Nephron (organoid): ENCODE measurements around the gene JPT1.
A peak's percentile ranks its signal among the peaks of the same experiment; 100 is the strongest.

ENCODE experiments used
- H3K27ac Mint-ChIP-seq, 3 experiments: 2 replicates each; pipeline ENCODE4 v1.8.0; 2020; ENCODE audit warnings: mixed read lengths in 3 of 3, mild to moderate bottlenecking in 2 of 3, moderate library complexity in 1 of 3
- H3K27me3 Mint-ChIP-seq: 2 replicates; pipeline ENCODE4 v1.8.0; 2021; ENCODE audit warnings: low read depth, mild to moderate bottlenecking, moderate library complexity, mixed read lengths
- H3K36me3 Mint-ChIP-seq: 2 replicates; pipeline ENCODE4 v1.8.0; 2020; ENCODE audit warnings: low read depth, mixed read lengths
- H3K4me1 Mint-ChIP-seq: 2 replicates; pipeline ENCODE4 v1.8.0; 2020; ENCODE audit warnings: mixed read lengths
- H3K4me3 Mint-ChIP-seq, 3 experiments: 2 replicates each; pipeline ENCODE4 v1.8.0; 2020; ENCODE audit warnings: mild to moderate bottlenecking in 3 of 3, mixed read lengths in 3 of 3, moderate library complexity in 2 of 3
- H3K9me3 Mint-ChIP-seq: 2 replicates; pipeline ENCODE4 v1.8.0; 2020; ENCODE audit warnings: mixed read lengths
- CTCF ChIP-seq, 3 experiments: fragments of 200-600 bp; sonication (generic); IDR thresholded peaks; one replicate each; pipeline ENCODE4 v1.5.0; 2021; ENCODE audit warnings: antibody characterized with exemption in 3 of 3; ENCODE audit not compliant: unreplicated experiment in 3 of 3

The JPT1 gene

GRCh38 chr17:75152922-75153779, 1.2 kb downstream of the JPT1 start:
- Mint-ChIP-seq H3K27me3 (peaks cover 3% of the 10 kb centered on the region), H3K9me3 (no peaks in the 10 kb centered on the region)

GRCh38 chr17:75152523-75152921, 1.8 kb downstream of the JPT1 start:
- Mint-ChIP-seq H3K9me3 (no peaks in the 10 kb centered on the region), H3K4me3 (peak overlapping the region; percentile 94 to 98 (median 97)), H3K27ac (peak overlapping the region; percentile 44 to 94 (median 87)), H3K36me3 (peaks cover 24% of the 10 kb centered on the region), H3K4me1 (peaks cover 32% of the 10 kb centered on the region), H3K27me3 (no peaks in the 10 kb centered on the region)
- TF ChIP-seq CTCF (IDR thresholded peaks at IDR 0.05; ENCODE audit: unreplicated experiment in 3 of 3), result no peak

More at GRCh38 chr17:75152922-75153779, 1.2 kb downstream of the JPT1 start:
- TF ChIP-seq CTCF (IDR thresholded peaks at IDR 0.05; ENCODE audit: unreplicated experiment in 3 of 3), result no peak
- Mint-ChIP-seq H3K27ac (peak overlapping the region; percentile 44 to 94 (median 87)), H3K36me3 (peaks cover 20% of the 10 kb centered on the region), H3K4me3 (peak overlapping the region; percentile 94 to 98 (median 97)), H3K4me1 (peaks cover 32% of the 10 kb centered on the region)

- no peaks in the 10 kb centered on the region for H3K27me3 Mint-ChIP-seq
- peak overlapping the region; percentile 94 to 98 (median 97) for H3K4me3 Mint-ChIP-seq
- peaks cover 32% of the 10 kb centered on the region for H3K4me1 Mint-ChIP-seq
- H3K9me3 Mint-ChIP-seq, result no peaks in the 10 kb centered on the region
- no peak for TF ChIP-seq CTCF (IDR thresholded peaks at IDR 0.05; ENCODE audit: unreplicated experiment in 3 of 3)
- peaks cover 26% of the 10 kb centered on the region for H3K36me3 Mint-ChIP-seq
- peak overlapping the region; percentile 44 to 94 (median 87) for H3K27ac Mint-ChIP-seq
Observed at GRCh38 chr17:75151930-75152329, 2.4 kb downstream of the JPT1 start.

- Mint-ChIP-seq H3K27ac (peak overlapping the region in 2 of 3 experiments; percentile 18 to 38), H3K4me3 (no peak overlapping the region), H3K9me3 (no peaks in the 10 kb centered on the region), H3K4me1 (peaks cover 19% of the 10 kb centered on the region), H3K36me3 (peaks cover 56% of the 10 kb centered on the region), H3K27me3 (no peaks in the 10 kb centered on the region)
- no peak for TF ChIP-seq CTCF (IDR thresholded peaks at IDR 0.05; ENCODE audit: unreplicated experiment in 3 of 3)
Observed at GRCh38 chr17:75147878-75148546, 6.3 kb downstream of the JPT1 start.

- H3K4me3 Mint-ChIP-seq, result no peak overlapping the region
- H3K36me3 Mint-ChIP-seq, result peaks cover 62% of the 10 kb centered on the region
- H3K27ac Mint-ChIP-seq, result no peak overlapping the region
- H3K27me3 Mint-ChIP-seq, result no peaks in the 10 kb centered on the region
- H3K4me1 Mint-ChIP-seq, result peaks cover 5% of the 10 kb centered on the region
- no peaks in the 10 kb centered on the region for H3K9me3 Mint-ChIP-seq
- no peak for TF ChIP-seq CTCF (IDR thresholded peaks at IDR 0.05; ENCODE audit: unreplicated experiment in 3 of 3)
Observed at GRCh38 chr17:75146592-75146991, 7.7 kb downstream of the JPT1 start.
